Activated CD4-positive, alpha-beta T cell treated with anti-CD3 and anti-CD28 coated beads, Interleukin-2, amount 50 U/mL, for 4 hours (primary cell): Measurements from ENCODE around the gene ZDHHC11.
"Not testable (repeated sequence)": the region's sequence is repeated elsewhere in the genome, so short reads cannot be mapped to it uniquely, and the experiment has no call there.

Experiments used
- DNase-seq, 2 experiments: peaks; one replicate each; pipeline ENCODE4 v3.0.0-alpha.2; 2020

The ZDHHC11 gene

DNA sequence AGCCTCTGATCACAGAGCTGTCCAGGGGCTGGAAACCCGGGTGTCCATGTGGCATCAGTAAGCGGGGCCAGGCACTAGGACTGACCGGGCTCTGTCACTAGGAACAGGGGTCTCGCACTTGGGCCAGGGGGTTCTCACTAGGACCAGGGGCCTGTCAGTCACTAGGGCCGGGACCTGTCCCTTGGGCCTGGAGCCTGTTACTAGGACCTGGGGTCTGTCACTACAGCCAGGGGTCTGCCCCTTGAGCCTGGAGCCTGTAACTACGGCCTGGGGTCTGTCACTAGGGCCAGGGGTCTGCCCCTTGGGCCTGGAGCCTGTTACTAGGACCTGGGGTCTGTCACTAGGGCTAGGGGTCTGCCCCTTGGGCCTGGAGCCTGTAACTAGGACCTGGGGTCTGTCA is 76.5 kb downstream of the ZDHHC11 start:
- DNase-seq: not testable (repeated sequence)

- DNase-seq: no peak
Observed at GRCh38 chr5:773517-774264, 77.1 kb downstream of the ZDHHC11 start.

GRCh38 chr5:772931-773330 is 77.9 kb downstream of the ZDHHC11 start:
- DNase-seq: not testable (repeated sequence)

GRCh38 chr5:772547-772890 is 78.3 kb downstream of the ZDHHC11 start:
- not testable (repeated sequence) for DNase-seq

DNA sequence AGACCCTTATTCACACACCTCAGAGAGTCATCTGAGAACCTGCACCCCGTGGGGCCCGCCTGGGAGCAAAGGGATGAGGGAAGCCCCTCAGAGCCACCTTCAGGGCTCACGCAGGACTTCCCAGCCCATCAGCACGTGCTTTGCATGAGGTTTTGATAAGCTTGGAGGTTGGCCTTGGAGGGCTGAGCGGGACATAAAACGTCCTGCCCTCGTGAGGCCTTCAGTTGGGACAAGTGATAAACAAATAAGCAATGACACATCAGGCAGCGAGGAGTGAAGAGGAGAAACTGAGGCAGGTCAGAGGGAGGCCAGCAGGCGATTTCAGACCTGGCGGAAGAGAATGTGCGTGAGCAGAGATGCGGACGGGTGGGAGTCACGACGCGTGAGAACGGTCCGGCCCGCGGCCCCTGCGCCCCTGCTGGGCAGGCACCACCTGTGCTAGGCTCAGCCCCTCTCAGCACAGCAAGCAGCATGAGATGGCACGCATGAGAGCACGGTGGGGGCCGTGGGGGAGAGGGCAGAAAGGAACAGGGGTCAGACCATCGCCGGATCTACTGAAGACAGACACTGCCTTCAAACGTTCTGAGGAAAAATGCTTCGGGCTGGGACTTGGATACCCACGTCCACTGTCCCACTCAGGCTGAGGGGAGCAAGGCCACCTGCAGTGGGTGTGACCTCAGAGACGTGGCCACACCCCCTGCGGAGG is 78.8 kb downstream of the ZDHHC11 start:
- DNase-seq: not testable (repeated sequence)

- DNase-seq: not testable (repeated sequence)
Observed at GRCh38 chr5:771087-771781, 79.6 kb downstream of the ZDHHC11 start.

DNA sequence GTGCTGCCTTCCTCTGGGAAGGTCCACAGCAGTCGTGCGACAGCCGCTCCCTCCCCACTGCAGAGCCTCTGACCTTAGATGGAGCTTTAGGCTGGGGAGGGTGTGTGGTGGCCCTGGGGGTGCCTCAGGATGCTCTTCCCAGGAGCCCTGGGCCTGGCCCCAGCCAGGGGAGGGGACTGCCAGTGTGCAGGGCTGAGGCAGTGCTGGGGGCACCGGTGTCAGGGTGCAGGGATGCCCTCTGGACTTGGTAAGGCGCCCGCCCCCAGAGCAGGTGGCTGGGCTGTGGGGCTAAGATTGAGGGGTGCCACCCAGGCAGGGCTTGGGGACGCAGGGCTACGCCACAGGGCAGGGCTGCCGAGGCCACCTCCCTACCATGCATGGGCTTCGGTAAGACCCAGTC is 80.2 kb downstream of the ZDHHC11 start:
- not testable (repeated sequence) for DNase-seq

DNA sequence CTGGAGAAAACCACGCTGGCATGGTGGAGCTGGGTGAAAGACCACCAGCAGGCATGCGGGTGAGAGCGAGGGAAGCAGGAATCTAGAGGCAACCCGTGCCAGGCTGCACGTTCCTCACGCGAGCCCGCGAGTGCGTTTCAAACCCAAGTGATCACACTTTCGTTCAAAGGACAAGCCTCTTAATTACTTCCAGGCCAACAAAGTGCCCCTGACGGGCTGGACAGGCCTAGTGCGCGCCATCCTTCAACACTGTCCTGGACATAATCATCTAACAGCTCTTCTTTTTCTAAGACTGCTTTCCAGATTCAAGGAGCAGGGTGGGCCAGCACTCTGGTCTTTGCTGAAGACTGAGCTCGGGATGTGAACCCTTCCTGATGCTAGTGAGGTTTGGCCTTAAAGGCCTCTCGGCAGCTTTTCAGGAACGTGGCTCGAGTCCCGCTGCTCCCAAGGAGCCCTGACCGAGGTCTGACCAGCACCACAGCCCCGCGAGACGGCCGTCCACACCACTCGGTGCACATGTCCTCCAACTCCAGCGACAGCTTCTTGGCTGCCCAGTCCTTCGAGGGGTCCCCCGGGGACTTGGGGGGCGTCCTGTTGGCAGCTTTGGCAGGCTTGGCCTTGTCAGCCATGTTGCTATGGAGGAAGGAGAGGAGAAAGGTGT is 81.2 kb downstream of the ZDHHC11 start:
- DNase-seq: not testable (repeated sequence)

DNA sequence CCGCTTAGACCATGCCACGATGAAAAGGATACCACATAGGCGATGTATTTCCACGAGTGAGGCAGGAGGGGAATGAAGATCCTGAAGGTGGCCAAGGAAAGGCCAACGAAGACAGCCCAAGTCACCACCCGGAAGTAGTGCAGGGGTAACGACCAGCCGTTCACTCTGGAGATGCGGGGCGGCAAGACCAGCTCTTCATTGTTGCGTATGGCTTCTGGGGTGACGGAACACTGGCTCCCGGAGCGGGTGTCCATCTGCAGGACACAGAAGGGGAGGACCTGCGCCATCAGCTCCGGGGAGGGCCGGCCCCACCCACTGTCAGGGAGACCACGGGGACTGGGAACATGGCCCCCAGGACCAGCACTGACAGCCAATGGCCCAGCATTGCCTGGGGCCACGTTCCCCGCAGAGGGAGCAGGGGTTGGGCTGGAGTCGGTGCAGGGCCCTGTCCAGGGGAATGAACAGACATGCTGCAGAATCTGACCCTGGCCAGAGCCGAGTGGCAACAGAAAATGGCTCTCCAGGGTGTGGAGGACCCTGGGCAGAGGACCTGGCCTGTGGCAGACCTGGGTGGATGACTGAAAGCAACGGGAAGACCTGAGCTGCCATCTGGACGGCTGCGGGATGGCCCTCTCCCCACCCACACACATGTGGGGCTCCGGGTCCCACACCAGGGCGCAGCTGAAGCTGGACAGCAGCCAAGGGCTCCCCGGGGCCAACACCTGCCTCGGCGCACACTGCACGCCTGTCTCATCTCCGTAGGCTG is 83.9 kb downstream of the ZDHHC11 start:
- DNase-seq: no peak

GRCh38 chr5:765948-766631 is 84.7 kb downstream of the ZDHHC11 start:
- DNase-seq: no peak

DNA sequence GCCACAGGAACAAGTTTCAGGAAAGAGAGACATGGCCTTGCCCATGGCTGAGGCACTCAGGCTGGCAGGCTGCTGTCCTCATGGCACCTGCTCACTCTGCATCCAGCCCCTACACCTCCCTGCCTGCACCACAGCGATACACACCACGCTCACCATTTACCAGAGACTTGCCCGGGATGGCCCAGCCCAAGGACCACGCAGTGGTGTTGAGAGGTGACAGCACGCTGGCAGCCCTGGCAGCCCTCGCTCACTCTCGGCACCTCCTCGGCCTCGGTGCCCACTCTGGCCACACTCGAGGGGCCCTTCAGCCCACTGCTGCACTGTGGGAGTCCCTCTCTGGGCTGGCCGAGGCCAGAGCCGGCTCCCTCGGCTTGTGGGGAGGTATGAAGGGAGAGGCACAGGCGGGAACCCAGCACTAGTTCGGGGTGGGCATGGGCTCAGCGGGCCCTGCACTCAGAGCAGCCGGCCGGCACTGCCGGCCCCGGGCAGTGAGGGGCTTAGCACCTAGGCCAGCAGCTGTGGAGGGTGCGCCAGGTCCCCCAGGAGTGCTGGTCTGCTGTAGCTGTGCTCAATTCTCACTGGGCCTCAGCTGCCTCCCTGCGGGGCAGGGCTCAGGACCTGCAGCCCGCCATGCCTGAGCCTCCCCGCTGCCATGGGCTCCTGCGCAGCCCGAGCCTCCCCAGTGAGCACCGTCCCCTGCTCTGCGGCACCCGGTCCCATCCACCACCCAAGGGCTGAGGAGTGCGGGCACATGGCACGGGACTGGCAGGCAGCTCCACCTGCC is 86.6 kb downstream of the ZDHHC11 start:
- DNase-seq: no peak

GRCh38 chr5:763397-763796 is 87.4 kb downstream of the ZDHHC11 start:
- no peak for DNase-seq

DNA sequence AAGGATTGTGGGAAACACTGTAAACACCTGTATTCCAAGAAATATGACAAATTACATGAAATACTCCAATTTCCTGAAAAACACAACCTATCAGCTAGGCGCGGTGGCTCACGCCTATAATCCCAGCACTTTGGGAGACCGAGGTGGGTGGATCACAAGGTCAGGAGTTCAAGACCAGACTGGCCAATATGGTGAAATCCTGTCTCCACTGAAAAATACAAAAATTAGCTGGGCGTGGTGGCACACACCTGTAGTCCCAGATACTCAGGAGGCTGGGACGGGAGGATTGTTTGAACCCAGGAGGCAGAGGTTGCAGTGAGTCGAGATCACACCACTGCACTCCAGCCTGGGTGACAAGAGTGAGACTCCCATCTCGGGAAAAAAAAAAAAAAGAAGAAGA is 87.8 kb downstream of the ZDHHC11 start:
- DNase-seq: not testable (repeated sequence)

DNA sequence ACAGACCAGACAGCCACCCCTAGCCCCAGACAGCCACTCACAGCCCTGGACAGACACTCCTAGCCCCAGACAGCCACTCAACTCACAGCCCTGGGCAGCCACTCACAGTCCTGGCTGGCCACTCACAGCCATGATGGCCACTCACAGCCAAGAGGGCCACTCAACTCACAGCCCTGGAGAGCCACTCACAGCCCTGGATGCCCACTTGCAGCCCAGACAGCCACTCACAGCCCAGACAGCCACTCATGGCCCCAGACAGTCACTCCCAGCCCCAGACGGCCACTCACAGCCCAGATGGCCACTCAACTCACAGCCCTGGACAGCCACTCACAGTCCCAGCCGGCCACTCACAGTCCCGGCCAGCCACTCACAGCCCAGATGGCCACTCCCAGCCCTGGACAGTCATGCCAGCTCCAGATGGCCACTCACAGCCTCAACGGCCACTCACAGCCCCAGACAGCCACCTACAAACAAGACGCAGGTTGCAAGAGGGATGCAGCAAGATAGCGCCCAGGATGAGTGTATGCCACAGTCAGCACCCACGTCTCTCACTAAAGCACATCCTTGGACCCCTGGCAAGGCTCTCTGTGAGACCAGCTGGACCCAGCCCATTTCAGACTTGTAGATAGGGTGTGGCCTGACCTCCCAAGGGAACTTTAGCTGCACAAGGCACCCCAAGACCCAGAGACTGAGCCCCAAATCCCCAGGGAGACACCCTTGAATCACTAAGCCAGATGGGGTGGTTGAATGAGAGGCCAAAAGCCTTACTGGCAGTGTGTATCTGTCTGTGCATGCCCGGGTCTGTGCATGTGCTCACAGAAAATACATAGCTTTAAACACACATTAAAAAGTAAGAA is 88.7 kb downstream of the ZDHHC11 start:
- no peak for DNase-seq

GRCh38 chr5:761059-761771 is 89.6 kb downstream of the ZDHHC11 start:
- no peak for DNase-seq

DNA sequence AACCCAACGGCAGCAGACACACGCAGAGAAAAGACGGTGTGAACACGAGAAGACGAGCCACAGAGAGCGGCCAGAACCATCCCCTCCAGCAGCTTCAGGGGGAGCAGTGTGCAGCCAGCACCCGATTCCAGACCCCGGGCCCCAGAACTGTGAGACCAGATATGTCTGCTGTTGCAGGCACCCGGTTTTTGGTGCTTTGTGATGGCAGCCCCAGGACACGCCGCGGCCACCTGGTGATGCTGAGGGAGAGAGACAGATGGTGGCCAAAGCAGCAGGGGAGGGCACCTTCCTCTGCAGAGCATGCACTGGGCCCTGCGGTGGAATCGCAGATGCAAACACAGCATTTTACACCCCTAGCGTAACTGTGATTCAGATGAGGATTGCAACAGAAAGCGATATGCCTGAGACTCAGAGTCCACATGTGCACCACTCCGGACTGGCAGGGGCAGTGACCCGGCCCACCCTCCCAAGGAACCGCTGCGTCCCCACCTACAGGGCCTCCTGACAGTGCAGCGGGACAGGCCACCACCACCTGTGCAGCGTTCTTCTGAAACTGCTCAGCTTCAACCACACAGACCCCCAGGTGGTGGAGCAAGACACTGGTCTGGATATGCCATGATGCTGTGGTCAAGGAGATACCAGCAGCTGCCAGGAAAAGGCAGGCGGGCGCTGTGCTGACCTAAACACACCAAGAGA is 90.3 kb downstream of the ZDHHC11 start:
- DNase-seq: no peak

GRCh38 chr5:759781-760362 is 90.9 kb downstream of the ZDHHC11 start:
- no peak for DNase-seq

GRCh38 chr5:759111-759751 is 91.6 kb downstream of the ZDHHC11 start:
- peak; percentile 47 to 57 for DNase-seq
